HepG2 (cell line): ENCODE results near the gene SOCS3. TPM values are rescaled to one million over a fixed set of nuclear protein-coding genes. Genes with fewer than 3 reads are reported as not detected.

Experiments used
- ATAD3A ChIP-seq: sonication (generic); formaldehyde crosslinking; IDR thresholded peaks from 2 replicates; pipeline ENCODE4 v1.4.0; 2020; ENCODE audit warnings: missing genetic modification reagents
- ELF1 ChIP-seq: sonication (generic); formaldehyde crosslinking; IDR thresholded peaks from 2 replicates; pipeline ENCODE4 v1.4.0; 2020; ENCODE audit warnings: missing genetic modification reagents
- GABPA ChIP-seq, 2 experiments: IDR thresholded peaks; 2 replicates each; pipeline ENCODE4 v1.6.1; 2011 to 2016; ENCODE audit warnings: low read depth in 2 of 2, low read length in 1 of 2, missing biosample characterization in 1 of 2, missing genetic modification characterization in 1 of 2
- GATAD2A ChIP-seq: IDR thresholded peaks from 2 replicates; pipeline ENCODE4 v1.6.1; 2016
- HDAC1 ChIP-seq: sonication (generic); formaldehyde crosslinking; IDR thresholded peaks from 2 replicates; pipeline ENCODE4 v1.5.1; 2020; ENCODE audit warnings: mild to moderate bottlenecking, missing genetic modification reagents
- KAT8 ChIP-seq: IDR thresholded peaks from 2 replicates; pipeline ENCODE4 v1.6.1; 2016; ENCODE audit warnings: missing genetic modification reagents, missing compliant biosample characterization
- MXD4 ChIP-seq: IDR thresholded peaks from 2 replicates; pipeline ENCODE4 v1.6.1; 2016; ENCODE audit warnings: mild to moderate bottlenecking, missing biosample characterization, missing genetic modification reagents
- MZF1 ChIP-seq: sonication (generic); formaldehyde crosslinking; IDR thresholded peaks from 2 replicates; pipeline ENCODE4 v1.8.1; 2023; ENCODE audit warnings: mild to moderate bottlenecking, missing genetic modification reagents, borderline replicate concordance
- NFIC ChIP-seq: IDR thresholded peaks from 2 replicates; pipeline ENCODE4 v1.6.1; 2012; ENCODE audit warnings: mild to moderate bottlenecking, low read length, inconsistent platforms
- REL ChIP-seq: sonication (generic); formaldehyde crosslinking; conservative IDR thresholded peaks from 2 replicates; pipeline ENCODE4 v1.8.0; 2022; ENCODE audit warnings: mild to moderate bottlenecking, missing genetic modification reagents, moderate library complexity
- RFXANK ChIP-seq: IDR thresholded peaks from 2 replicates; pipeline ENCODE4 v1.6.1; 2016
- ZC3H13 ChIP-seq: sonication (generic); formaldehyde crosslinking; IDR thresholded peaks from 2 replicates; pipeline ENCODE4 v1.8.1; 2023; ENCODE audit warnings: mild to moderate bottlenecking, missing genetic modification reagents, moderate library complexity
- ZFP90 ChIP-seq: sonication (generic); formaldehyde crosslinking; IDR thresholded peaks from 2 replicates; pipeline ENCODE4 v1.8.0; 2022; ENCODE audit warnings: missing genetic modification reagents, mild to moderate bottlenecking, inconsistent platforms, borderline replicate concordance
- ZFY ChIP-seq: sonication (generic); formaldehyde crosslinking; IDR thresholded peaks from 2 replicates; pipeline ENCODE4 v1.4.0; 2020; ENCODE audit warnings: missing genetic modification reagents
- ZFYVE20 ChIP-seq: sonication (generic); formaldehyde crosslinking; IDR thresholded peaks from 2 replicates; pipeline ENCODE4 v1.8.0; 2023; ENCODE audit warnings: low read depth, mild to moderate bottlenecking, moderate library complexity, missing genetic modification reagents, borderline replicate concordance
- ZNF292 ChIP-seq: sonication (generic); formaldehyde crosslinking; IDR thresholded peaks from 2 replicates; pipeline ENCODE4 v1.8.1; 2022; ENCODE audit warnings: mild to moderate bottlenecking, low read depth, missing genetic modification reagents, borderline replicate concordance
- ZNF30 ChIP-seq: sonication (generic); formaldehyde crosslinking; IDR thresholded peaks from 2 replicates; pipeline ENCODE4 v1.5.0; 2020; ENCODE audit warnings: mild to moderate bottlenecking, missing genetic modification reagents
- ZNF496 ChIP-seq: sonication (generic); formaldehyde crosslinking; IDR thresholded peaks from 2 replicates; pipeline ENCODE4 v1.8.1; 2023; ENCODE audit warnings: mild to moderate bottlenecking, moderate library complexity, missing genetic modification reagents; ENCODE audit not compliant: insufficient replicate concordance
- ZNF563 ChIP-seq: sonication (generic); formaldehyde crosslinking; IDR thresholded peaks from 2 replicates; pipeline ENCODE4 v1.8.0; 2022; ENCODE audit warnings: mild to moderate bottlenecking, moderate library complexity, missing genetic modification reagents
- ZNF746 ChIP-seq: sonication (generic); formaldehyde crosslinking; IDR thresholded peaks from 2 replicates; pipeline ENCODE4 v1.8.0; 2022; ENCODE audit warnings: mild to moderate bottlenecking, missing genetic modification reagents
- polyA plus RNA-seq, 8 experiments: library from polyadenylated mRNA; depleted of rRNA in 3 of 8; stranded (reverse) in 7 of 8; unstranded in 1 of 8; fragments of >200 nt; fragmentation: Illumina TruSeq in 4 of 8; extraction: Trizol in 4 of 8; gene quantifications; 2 replicates each; pipeline versions ENCODE4 v1.2.1 to v1.2.3, GENCODE V29; 2011 to 2016; ENCODE audit warnings: low read depth in 4 of 8, missing spikeins in 1 of 8, mixed read lengths in 1 of 8; ENCODE audit not compliant: insufficient read depth in 1 of 8
- total RNA-seq, 5 experiments: library from RNA; depleted of rRNA; stranded (reverse); fragments of >200 nt; fragmentation: Illumina TruSeq; extraction: Trizol; gene quantifications; 2 replicates each; pipeline ENCODE4 v1.2.3, GENCODE V29; 2016; ENCODE audit warnings: low read depth in 1 of 5
- TF ChIP-seq, protein P1 (sequence below), 2 experiments: fragments of 450-650 bp in 1 of 2; sonication (generic) in 1 of 2; formaldehyde crosslinking in 1 of 2; IDR thresholded peaks; 2 replicates each; pipeline versions ENCODE4 v1.6.1 to v1.8.0; 2016 to 2022; ENCODE audit warnings: antibody characterized with exemption in 1 of 2, mild to moderate bottlenecking in 1 of 2, missing genetic modification reagents in 1 of 2
- TF ChIP-seq, protein P2 (sequence below): sonication (generic); formaldehyde crosslinking; IDR thresholded peaks from 2 replicates; pipeline ENCODE4 v1.8.1; 2023; ENCODE audit warnings: mild to moderate bottlenecking, missing genetic modification reagents

The SOCS3 gene
- total and polyA plus RNA-seq, 2 of the 13 experiments (the other 11 are each of a cell fraction or from before 2014, with no cell fraction given): 0.77 to 2.4 TPM

DNA sequence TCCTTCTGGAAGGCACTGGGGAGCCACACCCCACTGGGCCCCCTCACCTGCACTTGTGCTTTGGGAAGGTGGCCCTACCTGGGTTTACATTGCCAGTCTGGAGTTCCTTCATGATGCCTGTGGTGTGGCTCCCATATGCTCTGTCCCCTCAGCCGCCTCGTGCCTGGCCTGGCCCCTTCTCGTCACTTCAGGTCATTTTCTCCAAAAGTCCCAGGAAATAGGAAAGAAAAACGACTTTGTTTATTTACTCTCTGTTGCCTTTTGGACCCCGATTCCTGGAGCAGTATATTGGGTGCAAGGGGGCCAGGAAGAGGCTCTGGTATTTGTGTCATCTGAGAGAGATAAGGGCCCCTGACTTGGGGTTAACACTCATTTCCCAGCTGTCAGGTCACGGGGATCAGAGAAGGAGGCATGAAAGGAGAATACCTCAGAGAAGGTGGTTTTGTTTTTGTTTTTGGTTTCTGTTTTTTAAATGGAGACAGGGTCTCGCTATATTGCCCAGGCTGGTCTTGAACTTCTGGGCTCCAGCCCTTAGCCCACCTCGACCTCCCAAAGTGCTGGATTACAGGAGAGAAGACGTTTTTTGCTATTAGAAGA, 4.7 kb downstream of the SOCS3 start (continued):
- TF ChIP-seq, protein P1, sequence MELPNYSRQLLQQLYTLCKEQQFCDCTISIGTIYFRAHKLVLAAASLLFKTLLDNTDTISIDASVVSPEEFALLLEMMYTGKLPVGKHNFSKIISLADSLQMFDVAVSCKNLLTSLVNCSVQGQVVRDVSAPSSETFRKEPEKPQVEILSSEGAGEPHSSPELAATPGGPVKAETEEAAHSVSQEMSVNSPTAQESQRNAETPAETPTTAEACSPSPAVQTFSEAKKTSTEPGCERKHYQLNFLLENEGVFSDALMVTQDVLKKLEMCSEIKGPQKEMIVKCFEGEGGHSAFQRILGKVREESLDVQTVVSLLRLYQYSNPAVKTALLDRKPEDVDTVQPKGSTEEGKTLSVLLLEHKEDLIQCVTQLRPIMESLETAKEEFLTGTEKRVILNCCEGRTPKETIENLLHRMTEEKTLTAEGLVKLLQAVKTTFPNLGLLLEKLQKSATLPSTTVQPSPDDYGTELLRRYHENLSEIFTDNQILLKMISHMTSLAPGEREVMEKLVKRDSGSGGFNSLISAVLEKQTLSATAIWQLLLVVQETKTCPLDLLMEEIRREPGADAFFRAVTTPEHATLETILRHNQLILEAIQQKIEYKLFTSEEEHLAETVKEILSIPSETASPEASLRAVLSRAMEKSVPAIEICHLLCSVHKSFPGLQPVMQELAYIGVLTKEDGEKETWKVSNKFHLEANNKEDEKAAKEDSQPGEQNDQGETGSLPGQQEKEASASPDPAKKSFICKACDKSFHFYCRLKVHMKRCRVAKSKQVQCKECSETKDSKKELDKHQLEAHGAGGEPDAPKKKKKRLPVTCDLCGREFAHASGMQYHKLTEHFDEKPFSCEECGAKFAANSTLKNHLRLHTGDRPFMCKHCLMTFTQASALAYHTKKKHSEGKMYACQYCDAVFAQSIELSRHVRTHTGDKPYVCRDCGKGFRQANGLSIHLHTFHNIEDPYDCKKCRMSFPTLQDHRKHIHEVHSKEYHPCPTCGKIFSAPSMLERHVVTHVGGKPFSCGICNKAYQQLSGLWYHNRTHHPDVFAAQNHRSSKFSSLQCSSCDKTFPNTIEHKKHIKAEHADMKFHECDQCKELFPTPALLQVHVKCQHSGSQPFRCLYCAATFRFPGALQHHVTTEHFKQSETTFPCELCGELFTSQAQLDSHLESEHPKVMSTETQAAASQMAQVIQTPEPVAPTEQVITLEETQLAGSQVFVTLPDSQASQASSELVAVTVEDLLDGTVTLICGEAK (IDR thresholded peaks at IDR 0.05): no peak
- TF ChIP-seq, protein P1 (CRISPR knock-in tag; IDR thresholded peaks at IDR 0.05): 0 out of 2 replicates have a peak, but pooled peaks have one; percentile 39
- TF ChIP-seq GATAD2A (peak; percentile 69), ZNF292 (no peak), ZNF496 (no peak), NFIC (0 out of 2 replicates have a peak, but pooled peaks have one; percentile 32), ZNF746 (CRISPR knock-in tag) (peak; percentile 44; the same call in 1 of the 2 replicates), MXD4 (CRISPR knock-in tag) (no peak), ZFY (CRISPR knock-in tag) (no peak), REL (CRISPR knock-in tag) (no peak), ZFP90 (CRISPR knock-in tag) (no peak), ZFYVE20 (CRISPR knock-in tag) (no peak), ZNF563 (CRISPR knock-in tag) (no peak), MZF1 (no peak), ELF1 (0 out of 2 replicates have a peak, but pooled peaks have one; percentile 39), KAT8 (CRISPR knock-in tag) (peak; percentile 32; the same call in 1 of the 2 replicates), ZC3H13 (CRISPR knock-in tag) (no peak), HDAC1 (peak; percentile 42; the same call in 1 of the 2 replicates), RFXANK (CRISPR knock-in tag) (no peak), GABPA (IDR thresholded peaks at IDR 0.05; ENCODE audit: low read depth, low read length) (no peak), GABPA (CRISPR knock-in tag; IDR thresholded peaks at IDR 0.05; ENCODE audit: low read depth) (no peak), ATAD3A (CRISPR knock-in tag) (no peak), ZNF30 (CRISPR knock-in tag) (no peak)
- TF ChIP-seq, protein P2, sequence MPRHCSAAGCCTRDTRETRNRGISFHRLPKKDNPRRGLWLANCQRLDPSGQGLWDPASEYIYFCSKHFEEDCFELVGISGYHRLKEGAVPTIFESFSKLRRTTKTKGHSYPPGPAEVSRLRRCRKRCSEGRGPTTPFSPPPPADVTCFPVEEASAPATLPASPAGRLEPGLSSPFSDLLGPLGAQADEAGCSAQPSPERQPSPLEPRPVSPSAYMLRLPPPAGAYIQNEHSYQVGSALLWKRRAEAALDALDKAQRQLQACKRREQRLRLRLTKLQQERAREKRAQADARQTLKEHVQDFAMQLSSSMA (CRISPR knock-in tag): 0 out of 2 replicates have a peak, but pooled peaks have one; percentile 17
